Limb (tissue), 2 donors: ENCODE data around the gene PRG3.
A peak's percentile ranks its signal among the peaks of the same experiment; 100 is the strongest.
"Not testable (repeated sequence)": the region's sequence is repeated elsewhere in the genome, so short reads cannot be mapped to it uniquely, and the experiment has no call there.

Experiments
- DNase-seq, 2 donors: peaks; one replicate each; pipeline ENCODE4 v3.0.0-alpha.2; 2016; ENCODE audit errors: extremely low spot score in 2 of 2

The PRG3 gene

DNA sequence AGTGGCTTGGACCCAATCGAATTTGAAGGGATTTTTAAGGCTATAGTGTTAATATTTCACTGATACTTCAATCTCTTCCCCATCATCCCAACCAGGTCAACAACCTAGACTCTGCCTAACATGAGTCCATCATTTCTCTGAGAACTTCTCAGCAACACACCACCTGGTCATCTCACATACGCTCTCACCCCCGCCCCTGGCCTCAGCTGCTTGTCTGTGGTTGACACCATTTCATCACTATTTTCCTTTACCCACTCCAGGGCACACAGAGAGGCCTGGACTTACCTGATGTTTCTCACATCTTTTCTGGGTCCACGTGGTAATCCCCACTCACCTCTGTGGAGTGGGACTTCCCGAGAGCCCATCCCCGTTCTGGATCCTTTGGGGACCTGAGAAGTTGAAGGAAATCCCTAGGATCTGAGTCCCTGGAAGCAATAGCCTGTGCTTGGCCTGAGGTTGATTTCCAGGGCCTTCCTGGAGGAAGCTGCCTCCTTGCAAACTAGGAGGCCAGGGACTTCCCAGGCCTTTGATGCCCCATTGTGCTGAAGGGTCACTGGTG, 39.6 kb downstream of the PRG3 start:
- DNase-seq: no peak

DNA sequence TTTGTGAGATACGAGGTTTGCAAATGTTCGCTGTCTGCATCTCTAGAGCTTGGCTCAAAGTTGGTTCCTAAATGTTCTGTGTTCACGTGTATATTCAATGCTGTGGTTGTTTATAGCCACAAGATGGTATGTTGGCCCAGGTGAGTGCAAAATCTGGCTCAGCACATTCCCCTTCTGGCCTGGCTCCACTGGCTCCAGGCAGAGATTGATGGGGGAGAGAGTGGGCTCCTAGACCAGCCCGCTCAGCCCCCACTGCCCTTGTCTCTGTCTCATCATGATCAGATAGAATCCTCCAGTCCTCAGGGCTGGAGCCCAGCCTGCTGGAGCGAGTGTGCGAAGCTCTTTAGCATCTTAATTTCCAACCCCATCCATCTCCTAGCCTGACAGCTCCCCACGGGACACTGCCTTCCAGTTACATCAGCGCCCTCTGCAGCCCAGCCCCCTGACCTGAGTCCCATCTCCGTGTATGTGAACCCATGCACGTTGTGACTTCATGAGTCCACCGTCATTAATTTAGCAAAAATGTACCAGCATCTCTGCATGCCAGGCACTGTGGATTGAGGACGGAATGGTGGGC, 40.8 kb downstream of the PRG3 start:
- peak in 1 of 2 donors; percentile 71 for DNase-seq

DNA sequence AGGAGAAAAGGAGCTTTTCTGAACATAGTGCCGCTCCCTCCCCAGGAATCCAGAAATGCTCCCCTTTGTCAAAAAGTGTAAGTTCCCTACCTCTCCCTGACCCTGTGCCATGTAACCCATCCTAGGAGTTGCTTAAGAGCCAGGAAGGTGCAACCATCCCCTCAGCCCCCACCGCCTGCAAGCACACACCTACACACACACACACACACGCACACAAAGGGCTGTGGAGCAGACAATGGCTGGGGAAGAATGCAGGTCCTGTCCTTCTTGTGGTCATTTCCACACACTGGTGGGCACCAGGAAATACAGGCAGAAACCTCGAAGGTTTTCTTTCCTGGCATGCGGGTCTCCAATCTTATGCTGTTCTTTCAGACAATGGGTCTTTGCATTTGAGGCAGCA, 41.6 kb downstream of the PRG3 start:
- DNase-seq: no peak

DNA sequence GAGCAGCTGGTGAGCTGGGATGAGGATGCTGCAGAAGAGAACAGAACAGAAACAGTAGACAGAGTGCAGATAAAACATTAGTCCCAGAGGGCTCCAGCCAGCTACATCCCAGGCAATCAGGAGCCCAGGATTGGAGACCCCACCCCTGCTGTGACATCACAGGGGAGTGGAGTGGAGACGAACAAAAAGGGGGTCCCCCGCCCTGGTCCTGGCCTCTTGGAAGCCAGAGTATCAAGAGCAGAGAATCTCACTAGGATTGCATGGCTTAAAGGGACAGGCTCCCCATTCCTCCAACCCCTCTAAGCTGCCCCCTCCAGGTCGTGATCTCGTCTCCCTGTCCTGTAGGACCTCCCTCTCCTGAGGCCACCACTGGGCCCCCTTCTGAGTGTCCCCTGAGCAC, 42.8 kb downstream of the PRG3 start, which contains the start of gene P2RX3:
TSS of gene P2RX3 (plus strand) at position 211 of the 400 bp plus-strand sequence. CDS start 199 bp downstream, outside the sequence.
- DNase-seq: peak in 1 of 2 donors; percentile 71

DNA sequence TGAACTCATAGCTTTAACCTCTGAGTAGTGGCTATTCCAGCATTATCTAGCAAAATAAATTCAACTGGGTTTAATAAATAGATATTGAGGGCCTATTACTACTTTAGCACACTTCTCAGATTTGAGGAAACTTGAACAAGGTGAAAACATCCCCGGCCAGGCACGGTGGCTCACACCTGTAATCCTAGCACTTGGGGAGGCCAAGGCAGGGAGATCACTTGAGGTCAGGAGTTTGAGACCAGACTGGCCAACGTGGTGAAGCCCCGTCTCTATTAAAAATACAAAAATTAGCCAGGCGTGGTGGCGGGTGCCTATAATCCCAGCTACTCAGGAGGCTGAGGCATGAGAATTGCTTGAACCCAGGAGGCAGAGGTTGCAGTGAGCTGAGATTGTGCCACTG, 44.1 kb downstream of the PRG3 start:
- DNase-seq: not testable (repeated sequence)

DNA sequence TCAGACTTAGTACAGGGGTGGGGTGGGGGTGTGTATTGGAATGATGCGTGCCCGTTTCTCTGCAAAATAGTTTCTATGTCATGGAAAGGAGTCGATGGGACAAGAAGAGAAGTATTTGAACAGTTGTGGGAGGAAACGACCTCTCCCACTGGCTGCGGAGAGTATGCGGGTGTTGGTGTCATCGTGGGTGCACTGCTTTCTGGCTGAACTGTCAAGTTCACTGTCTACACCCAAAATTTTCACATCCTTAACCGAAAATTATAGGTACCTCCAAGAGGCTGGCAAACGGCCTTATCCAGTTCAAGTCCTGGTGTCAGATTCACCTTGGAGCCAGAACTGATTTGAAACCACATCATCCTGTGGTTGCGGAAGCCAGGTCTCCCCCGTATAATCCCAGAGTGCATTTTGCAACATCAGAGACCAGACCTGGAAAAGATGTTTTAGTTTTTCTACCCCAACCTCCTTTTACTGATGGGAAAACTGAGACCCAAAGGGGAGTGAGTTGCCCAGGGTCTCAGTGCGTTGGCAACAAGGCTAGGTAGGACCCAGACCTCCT, 44.8 kb downstream of the PRG3 start:
- no peak for DNase-seq

DNA sequence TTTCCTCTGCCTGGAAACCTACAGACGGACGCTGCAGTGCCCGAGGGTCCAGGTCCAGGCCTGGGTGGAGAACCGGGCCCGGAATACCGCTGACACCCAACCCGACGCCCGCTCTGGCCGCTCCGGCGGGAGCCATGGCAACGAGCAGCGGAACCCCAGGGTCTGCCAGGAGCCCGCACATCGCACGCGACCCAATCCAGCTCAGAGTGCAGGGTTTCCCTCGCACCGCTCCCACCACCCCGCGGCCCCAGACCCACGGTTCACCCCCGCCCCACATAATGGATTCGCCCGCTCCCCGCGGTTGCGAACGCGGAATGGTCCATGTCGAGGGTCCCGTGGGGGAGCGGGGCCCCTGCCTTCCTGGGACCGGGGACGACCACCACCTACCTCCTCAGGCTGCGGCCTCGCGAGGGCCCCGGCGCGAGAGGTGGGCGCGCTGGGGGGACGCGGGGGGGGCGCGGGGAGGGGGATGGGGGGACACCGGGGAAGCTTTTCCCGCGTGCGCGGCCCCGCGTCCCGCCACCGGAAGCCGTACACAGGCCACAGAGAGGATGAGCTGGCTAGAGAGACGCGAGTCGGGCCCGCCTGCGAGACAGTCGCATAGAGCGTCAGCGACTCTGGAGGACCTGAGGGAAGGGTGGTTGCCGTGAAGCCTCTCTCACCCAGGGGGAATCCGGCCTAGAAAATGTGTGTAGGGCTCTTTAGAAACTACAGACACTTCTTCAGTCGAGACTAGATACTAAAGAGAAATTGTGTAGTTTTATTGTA, 45.4 kb downstream of the PRG3 start, which contains the start of gene SSRP1:
TSS of gene SSRP1 (minus strand) at position 550 of the 768 bp plus-strand sequence. CDS start 771 bp downstream, outside the sequence.
- peak; percentile 89 to 92 for DNase-seq

DNA sequence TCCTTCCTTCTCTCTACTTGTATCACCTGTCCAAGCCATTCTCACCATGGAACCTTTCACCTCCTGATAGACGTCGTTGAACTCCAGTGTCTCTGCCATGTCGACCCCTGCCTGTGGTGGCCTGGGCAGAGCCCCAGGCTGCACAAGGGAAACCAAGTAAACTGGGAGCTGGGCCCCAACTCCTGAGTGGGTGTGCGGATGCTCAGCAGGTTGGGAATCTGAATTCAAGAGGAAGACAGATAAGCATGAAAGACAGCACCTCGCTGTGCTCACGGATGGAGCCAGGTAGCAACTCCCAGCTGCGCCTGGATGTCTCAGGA, 46.0 kb downstream of the PRG3 start:
- no peak for DNase-seq

DNA sequence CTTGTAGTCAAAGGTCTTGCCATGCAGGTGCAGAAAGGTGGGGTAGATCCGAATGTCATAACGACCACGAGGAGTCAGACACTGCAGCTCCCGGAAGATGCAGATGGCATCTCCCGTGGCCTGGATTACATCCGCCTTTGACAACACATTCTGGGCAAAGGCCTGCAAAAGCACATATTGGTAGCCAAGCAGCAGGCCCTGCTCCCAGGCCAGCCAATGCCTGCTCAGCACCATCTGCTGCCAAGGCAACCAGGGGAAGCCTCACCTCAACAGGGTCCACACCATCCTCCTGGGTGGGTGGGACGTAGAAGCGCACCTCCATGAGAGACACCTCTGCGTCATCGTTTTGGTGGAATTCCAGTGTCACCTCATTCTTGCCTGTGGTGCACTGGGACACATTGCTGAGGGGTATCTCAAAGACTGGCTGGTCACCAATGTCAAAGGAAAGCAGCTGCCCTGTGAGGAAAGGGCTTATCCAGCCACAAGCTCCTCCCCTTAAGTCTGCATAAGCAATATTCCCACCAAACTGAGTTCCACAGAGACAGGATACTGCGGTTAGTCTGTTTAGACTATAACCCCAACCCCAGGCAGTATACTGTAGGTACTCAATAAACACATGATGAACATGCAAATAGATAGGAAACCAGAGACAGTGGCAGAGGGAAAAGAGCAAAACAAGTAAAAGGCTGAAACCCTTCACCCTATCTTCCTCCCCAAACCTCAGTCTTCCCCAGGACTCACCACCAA, 48.1 kb downstream of the PRG3 start:
- no peak for DNase-seq

DNA sequence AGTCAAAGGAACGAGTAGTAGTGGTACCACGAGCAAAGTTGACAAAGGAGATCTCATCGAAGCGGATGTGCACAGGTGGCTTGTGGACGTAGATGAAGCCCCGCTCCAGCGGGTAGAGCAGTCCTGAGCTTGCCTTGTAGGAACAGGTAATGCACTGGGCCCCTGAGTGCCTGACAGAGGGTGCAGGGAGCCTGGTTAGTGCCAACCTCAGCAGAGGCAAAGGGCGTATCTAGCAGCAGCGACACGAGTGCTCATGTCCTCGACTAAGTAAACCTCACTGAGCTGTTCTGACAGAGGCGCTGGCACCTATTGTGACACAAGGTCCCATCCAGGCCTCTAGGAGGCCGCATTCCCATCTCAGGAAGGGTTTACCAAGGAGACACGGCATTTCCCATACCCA, 49.2 kb downstream of the PRG3 start:
- no peak for DNase-seq

DNA sequence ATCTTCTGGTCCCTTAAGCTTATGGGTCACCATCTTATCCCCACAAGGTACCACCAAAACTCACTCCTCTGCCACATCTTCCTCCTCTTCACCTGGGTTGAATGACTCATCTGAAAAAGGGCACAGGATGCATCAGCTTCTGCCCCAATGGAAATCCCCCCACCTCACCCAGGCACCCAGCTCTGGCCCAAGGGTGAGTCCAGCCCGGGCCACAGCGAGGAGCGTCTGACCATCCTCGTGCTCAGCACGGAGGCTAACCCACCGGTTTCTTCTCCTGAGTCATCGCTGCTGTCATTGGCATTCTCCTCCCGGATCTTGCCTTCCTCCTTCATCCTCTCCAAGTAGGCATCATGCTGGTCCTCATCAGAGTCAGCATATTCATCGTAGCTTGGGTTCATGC, 50.9 kb downstream of the PRG3 start:
- no peak for DNase-seq

DNA sequence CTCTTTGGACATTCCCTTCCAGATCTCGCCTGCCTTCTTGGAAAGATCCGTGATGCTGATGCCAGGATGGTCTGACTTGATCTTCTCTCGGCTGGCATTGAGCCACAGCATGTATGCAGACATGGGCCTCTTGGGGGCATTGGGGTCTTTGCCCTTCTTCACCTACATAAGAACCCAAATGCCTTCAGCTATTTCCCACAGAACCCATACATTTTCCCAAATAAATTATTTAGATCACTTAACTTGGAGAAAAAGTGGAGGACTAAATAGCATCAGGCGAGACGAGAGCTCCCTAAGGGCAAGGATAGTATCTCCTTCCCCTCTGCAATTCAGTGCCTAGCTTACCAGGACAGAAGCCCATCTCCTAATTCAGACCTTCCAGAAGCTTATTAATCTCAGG, 53.2 kb downstream of the PRG3 start:
- no peak for DNase-seq
